NB4 (cell line): Measurements from ENCODE around the gene TRABD2B.

Source experiments
- DNase-seq: peaks from one replicate; pipeline ENCODE4 v3.0.0; 2010; ENCODE audit warnings: low read depth
- H3K4me3 ChIP-seq: one replicate; pipeline ENCODE4 v1.5.1; 2011; ENCODE audit warnings: mild to moderate bottlenecking, low read depth, low read length, moderate library complexity
- CTCF ChIP-seq: IDR thresholded peaks from one replicate; pipeline ENCODE4 v1.5.1; 2012; ENCODE audit warnings: low read depth, low read length
- MAX ChIP-seq: IDR thresholded peaks from 2 replicates; pipeline ENCODE4 v1.6.1; 2011; ENCODE audit warnings: low read depth, low read length
- MYC ChIP-seq: IDR thresholded peaks from 2 replicates; pipeline ENCODE4 v1.6.1; 2011; ENCODE audit warnings: low read depth, low read length
- POLR2A ChIP-seq: IDR thresholded peaks from 2 replicates; pipeline ENCODE4 v1.6.1; 2011; ENCODE audit warnings: mild to moderate bottlenecking; ENCODE audit not compliant: insufficient read length; ENCODE audit errors: extremely low read depth

The TRABD2B gene

GRCh38 chr1:47727697-47728085 is 269.5 kb downstream of the TRABD2B start:
- no peak overlapping the region for H3K4me3 ChIP-seq
- TF ChIP-seq CTCF (no peak), POLR2A (no peak), MYC (no peak), MAX (no peak)
- no peak for DNase-seq

- no peak overlapping the region for H3K4me3 ChIP-seq
- TF ChIP-seq MYC (no peak), MAX (no peak), CTCF (no peak), POLR2A (no peak)
- no peak for DNase-seq
These were observed 270.0 kb downstream of the TRABD2B start for GRCh38 chr1:47727051-47727696.

GRCh38 chr1:47725992-47726855 is 271.0 kb downstream of the TRABD2B start:
- TF ChIP-seq MAX (peak; percentile 21; the same call in 1 of the 2 replicates), CTCF (peak; percentile 92), MYC (no peak), POLR2A (no peak)
- no peak overlapping the region for H3K4me3 ChIP-seq
- DNase-seq: peak; percentile 73

GRCh38 chr1:47725511-47725991 is 271.6 kb downstream of the TRABD2B start:
- no peak for DNase-seq
- no peak for TF ChIP-seq POLR2A
- TF ChIP-seq CTCF: no peak
- no peak for TF ChIP-seq MAX
- TF ChIP-seq MYC: no peak
- no peak overlapping the region for H3K4me3 ChIP-seq

- no peak overlapping the region for H3K4me3 ChIP-seq
- no peak for DNase-seq
- TF ChIP-seq MAX (no peak), MYC (no peak)
These were observed 272.1 kb downstream of the TRABD2B start for GRCh38 chr1:47725000-47725473.
